IMR-90 (cell line): Measurements from ENCODE around the gene BSDC1.

Experiments
- CTCF ChIP-seq: conservative IDR thresholded peaks from 2 replicates; pipeline ENCODE4 v1.5.1; 2012; ENCODE audit warnings: mild to moderate bottlenecking, low read depth, low read length, improper control_type of control experiment
- MAFK ChIP-seq: IDR thresholded peaks from 2 replicates; pipeline ENCODE4 v1.6.1; 2012; ENCODE audit warnings: low read depth, low read length, improper control_type of control experiment
- RCOR1 ChIP-seq: IDR thresholded peaks from 2 replicates; pipeline ENCODE4 v1.6.1; 2012; ENCODE audit warnings: mild to moderate bottlenecking, low read length, improper control_type of control experiment; ENCODE audit not compliant: insufficient replicate concordance

GRCh38 chr1:32336963-32337675, 57.1 kb downstream of the BSDC1 start:
- TF ChIP-seq RCOR1, result no peak
- TF ChIP-seq CTCF, result no peak
- TF ChIP-seq MAFK, result no peak
